Neural cell (in vitro differentiated cells): ENCODE measurements around the gene KCTD16. TPM values are rescaled to one million over a fixed set of nuclear protein-coding genes. Genes with fewer than 3 reads are reported as not detected.

Source experiments
- H2AFZ ChIP-seq: fragments of 200-600, 300-800 bp; sonication (generic), shearing (Covaris generic); 2 replicates; pipeline ENCODE4 v1.6.0; 2014; ENCODE audit warnings: low read depth, mild to moderate bottlenecking, antibody characterized with exemption, low read length, moderate library complexity
- H3F3A ChIP-seq: fragments of 200-600 bp; shearing (Covaris generic); 2 replicates; pipeline ENCODE4 v1.6.1; 2016; ENCODE audit warnings: mild to moderate bottlenecking, moderate library complexity, mixed read lengths, antibody characterized with exemption, low read length; ENCODE audit not compliant: insufficient read depth, poor library complexity, severe bottlenecking
- H3K27ac ChIP-seq: fragments of 200-600, 300-800 bp; sonication (generic), shearing (Covaris generic); 2 replicates; pipeline ENCODE4 v1.5.1; 2014; ENCODE audit warnings: mild to moderate bottlenecking, low read length, moderate library complexity
- H3K27me3 ChIP-seq: fragments of 300-800, 200-600 bp; sonication (generic), shearing (Covaris generic); 2 replicates; pipeline ENCODE4 v1.6.0; 2014; ENCODE audit warnings: mild to moderate bottlenecking, low read depth, low read length, moderate library complexity; ENCODE audit not compliant: insufficient read depth
- H3K36me3 ChIP-seq: fragments of 300-800, 200-600 bp; sonication (generic), shearing (Covaris generic); 2 replicates; pipeline ENCODE4 v1.5.1; 2014; ENCODE audit warnings: mild to moderate bottlenecking, antibody characterized with exemption, low read length, moderate library complexity; ENCODE audit not compliant: insufficient read depth
- H3K4me2 ChIP-seq: fragments of 300-800, 200-600 bp; sonication (generic), shearing (Covaris generic); 2 replicates; pipeline ENCODE4 v1.6.0; 2014; ENCODE audit warnings: mild to moderate bottlenecking, low read length
- H3K4me3 ChIP-seq: fragments of 300-800, 200-600 bp; sonication (generic), shearing (Covaris generic); 2 replicates; pipeline ENCODE4 v1.5.1; 2014; ENCODE audit warnings: mild to moderate bottlenecking, low read length, moderate library complexity
- H3K79me2 ChIP-seq: fragments of 200-600 bp; shearing (Covaris generic); replicated peaks from 2 replicates; pipeline ENCODE4 v1.6.0; 2014; ENCODE audit warnings: mild to moderate bottlenecking, low read length, moderate library complexity; ENCODE audit not compliant: insufficient read depth
- H3K9ac ChIP-seq: fragments of 300-800, 200-600 bp; sonication (generic), shearing (Covaris generic); 2 replicates; pipeline ENCODE4 v1.6.1; 2016; ENCODE audit warnings: mild to moderate bottlenecking, low read length, mixed read lengths
- H3K9me2 ChIP-seq: fragments of 200-600 bp; shearing (Covaris generic); 2 replicates; pipeline ENCODE4 v1.6.1; 2016; ENCODE audit warnings: mild to moderate bottlenecking, low read length, mixed read lengths; ENCODE audit not compliant: insufficient read depth
- H3K9me3 ChIP-seq: fragments of 200-600, 300-800 bp; sonication (generic), shearing (Covaris generic); 2 replicates; pipeline ENCODE4 v1.6.1; 2016; ENCODE audit warnings: mild to moderate bottlenecking, mixed run types, low read length, moderate library complexity, mixed read lengths
- H4K20me1 ChIP-seq: fragments of 200-600 bp; shearing (Covaris generic); 2 replicates; pipeline ENCODE4 v1.6.1; 2016; ENCODE audit warnings: mild to moderate bottlenecking, mixed run types; ENCODE audit not compliant: insufficient read depth
- EP300 ChIP-seq: fragments of 450-650 bp; conservative IDR thresholded peaks from 2 replicates; pipeline ENCODE4 v1.6.1; 2014; ENCODE audit warnings: antibody characterized with exemption, mild to moderate bottlenecking, moderate library complexity; ENCODE audit not compliant: poor library complexity, severe bottlenecking
- EZH2 ChIP-seq: fragments of 200-600, 300-800 bp; shearing (Covaris generic), sonication (generic); IDR thresholded peaks from 2 replicates; pipeline ENCODE4 v1.6.1; 2014; ENCODE audit warnings: antibody characterized with exemption, low read length, borderline replicate concordance, mild to moderate bottlenecking; ENCODE audit not compliant: insufficient read depth, poor library complexity, severe bottlenecking
- MXI1 ChIP-seq: fragments of 450-650 bp; conservative IDR thresholded peaks from 2 replicates; pipeline ENCODE4 v1.6.1; 2014; ENCODE audit warnings: antibody characterized with exemption, mild to moderate bottlenecking; ENCODE audit not compliant: poor library complexity, severe bottlenecking
- POLR2AphosphoS5 ChIP-seq: IDR thresholded peaks from 2 replicates; pipeline ENCODE4 v1.6.1; 2012
- RAD21 ChIP-seq: fragments of 450-650 bp; conservative IDR thresholded peaks from 2 replicates; pipeline ENCODE4 v1.6.1; 2014; ENCODE audit warnings: antibody characterized with exemption, mild to moderate bottlenecking, moderate library complexity
- SMC3 ChIP-seq: fragments of 450-650 bp; conservative IDR thresholded peaks from 2 replicates; pipeline ENCODE4 v1.6.1; 2014; ENCODE audit warnings: antibody characterized with exemption, mild to moderate bottlenecking, moderate library complexity; ENCODE audit not compliant: poor library complexity
- TAF1 ChIP-seq: IDR thresholded peaks from 2 replicates; pipeline ENCODE4 v1.6.1; 2012; ENCODE audit warnings: low read depth
- polyA plus RNA-seq: library from polyadenylated mRNA; depleted of rRNA; stranded (reverse); fragments of >200 nt; gene quantifications from 2 replicates; pipeline ENCODE4 v1.2.3, GENCODE V29; 2014
- TF ChIP-seq, protein P1 (sequence below): fragments of 450-650 bp; IDR thresholded peaks from 2 replicates; pipeline ENCODE4 v1.5.1; 2014; ENCODE audit warnings: antibody characterized with exemption, mild to moderate bottlenecking, moderate library complexity; ENCODE audit not compliant: poor library complexity, severe bottlenecking
- TF ChIP-seq, protein P2 (sequence below): IDR thresholded peaks from 2 replicates; pipeline ENCODE4 v1.6.1; 2012; ENCODE audit warnings: borderline replicate concordance

Gene KCTD16
- polyA plus RNA-seq, 1 donor from 2014 or later = 7.1 TPM

DNA sequence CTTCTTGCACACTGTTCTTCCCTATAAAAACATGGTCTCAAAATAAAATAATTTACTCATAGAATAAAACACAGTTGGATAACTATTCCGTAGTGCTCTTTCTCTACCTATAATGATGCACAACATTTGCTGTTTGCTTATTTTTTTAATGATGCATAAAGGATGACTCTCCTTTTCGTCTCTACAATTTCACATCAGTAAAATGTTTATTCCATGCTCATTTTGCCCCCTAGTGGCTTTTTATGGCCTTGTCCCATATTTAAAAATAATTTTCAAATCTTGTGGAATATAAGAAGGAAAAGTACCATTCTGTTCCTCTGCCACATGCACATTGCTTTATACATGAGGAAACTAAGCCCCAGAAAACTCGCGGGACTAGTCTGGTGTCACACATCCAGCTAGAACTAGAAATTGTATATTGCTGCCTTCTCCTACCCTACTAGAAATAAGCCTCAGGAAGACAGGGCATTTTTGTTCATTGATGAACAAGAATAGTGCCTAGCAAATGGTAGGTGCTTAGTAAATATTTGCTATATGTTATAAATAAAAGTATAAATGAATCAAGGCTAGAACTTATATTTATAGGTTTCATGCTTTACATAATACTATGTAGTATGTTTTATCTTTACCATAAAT lies 12.7 kb downstream of the KCTD16 start:
- H3K79me2 ChIP-seq = no peaks in the 10 kb centered on the region
- H2AFZ ChIP-seq = no peak overlapping the region
- no peaks in the 10 kb centered on the region for H3F3A ChIP-seq
- no peaks in the 10 kb centered on the region for H3K36me3 ChIP-seq
- TF ChIP-seq SMC3 (peak; percentile 78), RAD21 (peak; percentile 77), TAF1 (no peak)
- TF ChIP-seq, protein P1, sequence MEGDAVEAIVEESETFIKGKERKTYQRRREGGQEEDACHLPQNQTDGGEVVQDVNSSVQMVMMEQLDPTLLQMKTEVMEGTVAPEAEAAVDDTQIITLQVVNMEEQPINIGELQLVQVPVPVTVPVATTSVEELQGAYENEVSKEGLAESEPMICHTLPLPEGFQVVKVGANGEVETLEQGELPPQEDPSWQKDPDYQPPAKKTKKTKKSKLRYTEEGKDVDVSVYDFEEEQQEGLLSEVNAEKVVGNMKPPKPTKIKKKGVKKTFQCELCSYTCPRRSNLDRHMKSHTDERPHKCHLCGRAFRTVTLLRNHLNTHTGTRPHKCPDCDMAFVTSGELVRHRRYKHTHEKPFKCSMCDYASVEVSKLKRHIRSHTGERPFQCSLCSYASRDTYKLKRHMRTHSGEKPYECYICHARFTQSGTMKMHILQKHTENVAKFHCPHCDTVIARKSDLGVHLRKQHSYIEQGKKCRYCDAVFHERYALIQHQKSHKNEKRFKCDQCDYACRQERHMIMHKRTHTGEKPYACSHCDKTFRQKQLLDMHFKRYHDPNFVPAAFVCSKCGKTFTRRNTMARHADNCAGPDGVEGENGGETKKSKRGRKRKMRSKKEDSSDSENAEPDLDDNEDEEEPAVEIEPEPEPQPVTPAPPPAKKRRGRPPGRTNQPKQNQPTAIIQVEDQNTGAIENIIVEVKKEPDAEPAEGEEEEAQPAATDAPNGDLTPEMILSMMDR = peak; percentile 79
- H3K4me2 ChIP-seq = no peak overlapping the region
- H3K27me3 ChIP-seq = no peaks in the 10 kb centered on the region
- H3K9ac ChIP-seq = no peak overlapping the region
- H4K20me1 ChIP-seq = no peaks in the 10 kb centered on the region
- H3K27ac ChIP-seq = no peak overlapping the region
- H3K9me2 ChIP-seq = no peaks in the 10 kb centered on the region
- H3K4me3 ChIP-seq = no peak overlapping the region
- H3K9me3 ChIP-seq = no peaks in the 10 kb centered on the region

DNA sequence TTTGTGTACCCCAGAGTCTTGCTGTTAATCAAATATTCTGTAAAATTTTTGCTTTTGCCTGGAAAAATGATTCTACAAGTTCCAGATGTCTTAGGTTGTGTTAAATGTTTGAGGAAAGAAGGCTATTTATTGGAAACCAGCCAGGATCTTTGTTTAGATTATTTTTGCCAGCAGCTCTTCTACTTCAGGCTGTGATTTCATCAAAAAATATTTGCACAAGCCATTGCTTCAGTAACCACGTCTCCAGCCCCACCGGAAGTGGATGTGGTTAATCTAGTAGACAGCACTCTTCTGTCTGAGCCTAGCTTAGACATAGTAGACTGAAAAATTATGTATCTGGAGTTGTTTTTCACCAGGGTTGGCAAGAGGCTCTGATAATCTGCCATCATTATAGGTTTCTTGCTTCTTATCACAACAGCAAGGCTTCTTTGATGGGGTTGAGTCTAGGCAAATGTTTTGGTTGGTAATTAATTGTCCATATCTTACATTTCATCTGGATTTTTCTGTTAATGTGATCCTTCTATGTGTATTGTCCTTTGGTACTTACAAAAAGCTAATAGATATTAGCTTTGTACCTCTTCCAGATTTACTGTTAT lies 17.1 kb downstream of the KCTD16 start:
- Histone ChIP-seq H3K27me3 (no peaks in the 10 kb centered on the region), H3K4me2 (no peak overlapping the region), H2AFZ (no peak overlapping the region), H3K27ac (no peak overlapping the region), H3K9me3 (no peaks in the 10 kb centered on the region), H3K9me2 (no peaks in the 10 kb centered on the region), H3K79me2 (no peaks in the 10 kb centered on the region), H3K9ac (no peak overlapping the region), H3K4me3 (no peak overlapping the region), H3K36me3 (no peaks in the 10 kb centered on the region), H4K20me1 (no peaks in the 10 kb centered on the region), H3F3A (no peaks in the 10 kb centered on the region)
- TF ChIP-seq EP300 (no peak), TAF1 (no peak), MXI1 (no peak), EZH2 (no peak), RAD21 (no peak), SMC3 (no peak), POLR2AphosphoS5 (no peak)
- TF ChIP-seq, protein P1 = no peak
- TF ChIP-seq, protein P2, sequence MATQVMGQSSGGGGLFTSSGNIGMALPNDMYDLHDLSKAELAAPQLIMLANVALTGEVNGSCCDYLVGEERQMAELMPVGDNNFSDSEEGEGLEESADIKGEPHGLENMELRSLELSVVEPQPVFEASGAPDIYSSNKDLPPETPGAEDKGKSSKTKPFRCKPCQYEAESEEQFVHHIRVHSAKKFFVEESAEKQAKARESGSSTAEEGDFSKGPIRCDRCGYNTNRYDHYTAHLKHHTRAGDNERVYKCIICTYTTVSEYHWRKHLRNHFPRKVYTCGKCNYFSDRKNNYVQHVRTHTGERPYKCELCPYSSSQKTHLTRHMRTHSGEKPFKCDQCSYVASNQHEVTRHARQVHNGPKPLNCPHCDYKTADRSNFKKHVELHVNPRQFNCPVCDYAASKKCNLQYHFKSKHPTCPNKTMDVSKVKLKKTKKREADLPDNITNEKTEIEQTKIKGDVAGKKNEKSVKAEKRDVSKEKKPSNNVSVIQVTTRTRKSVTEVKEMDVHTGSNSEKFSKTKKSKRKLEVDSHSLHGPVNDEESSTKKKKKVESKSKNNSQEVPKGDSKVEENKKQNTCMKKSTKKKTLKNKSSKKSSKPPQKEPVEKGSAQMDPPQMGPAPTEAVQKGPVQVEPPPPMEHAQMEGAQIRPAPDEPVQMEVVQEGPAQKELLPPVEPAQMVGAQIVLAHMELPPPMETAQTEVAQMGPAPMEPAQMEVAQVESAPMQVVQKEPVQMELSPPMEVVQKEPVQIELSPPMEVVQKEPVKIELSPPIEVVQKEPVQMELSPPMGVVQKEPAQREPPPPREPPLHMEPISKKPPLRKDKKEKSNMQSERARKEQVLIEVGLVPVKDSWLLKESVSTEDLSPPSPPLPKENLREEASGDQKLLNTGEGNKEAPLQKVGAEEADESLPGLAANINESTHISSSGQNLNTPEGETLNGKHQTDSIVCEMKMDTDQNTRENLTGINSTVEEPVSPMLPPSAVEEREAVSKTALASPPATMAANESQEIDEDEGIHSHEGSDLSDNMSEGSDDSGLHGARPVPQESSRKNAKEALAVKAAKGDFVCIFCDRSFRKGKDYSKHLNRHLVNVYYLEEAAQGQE = no peak
